Natural killer cell (primary cell): ENCODE measurements around the gene SNHG17. TPM values are rescaled to one million over a fixed set of nuclear protein-coding genes. Genes with fewer than 3 reads are reported as not detected.

ENCODE experiments used
- ATAC-seq, 3 donors: fragments of 150-1000 bp in 2 of 3; fragments of 200-7000 bp in 1 of 3; cut with Tn5 transposase; 1 replicate in 1 of 3; 2 replicates in 2 of 3; pipeline ENCODE4 v1.10.0; 2021; ENCODE audit warnings: mild to moderate bottlenecking in 2 of 3, moderate library complexity in 2 of 3
- DNase-seq, 2 donors: peaks; one replicate each; pipeline versions ENCODE4 v3.0.0 to v3.0.0-alpha.2; 2013 to 2021; ENCODE audit warnings: mixed read lengths in 1 of 2
- H3K27ac ChIP-seq: one replicate; pipeline ENCODE4 v1.5.1; 2013; ENCODE audit warnings: mild to moderate bottlenecking, low read length
- H3K27me3 ChIP-seq: one replicate; pipeline ENCODE4 v1.6.1; 2013; ENCODE audit warnings: low read length; ENCODE audit not compliant: control insufficient read depth, insufficient read depth
- H3K36me3 ChIP-seq: one replicate; pipeline ENCODE4 v1.6.1; 2013; ENCODE audit warnings: low read length; ENCODE audit not compliant: control insufficient read depth, insufficient read depth
- H3K4me1 ChIP-seq: one replicate; pipeline ENCODE4 v1.6.1; 2013; ENCODE audit warnings: low read length; ENCODE audit not compliant: control insufficient read depth, insufficient read depth
- H3K4me3 ChIP-seq: one replicate; pipeline ENCODE4 v1.5.1; 2013; ENCODE audit warnings: low read length
- H3K9me3 ChIP-seq: one replicate; pipeline ENCODE4 v1.6.1; 2013; ENCODE audit warnings: low read length; ENCODE audit not compliant: control insufficient read depth, insufficient read depth
- H3K27ac Mint-ChIP-seq, 2 donors: one replicate each; pipeline ENCODE4 v1.8.0; 2022; ENCODE audit warnings: mild to moderate bottlenecking in 2 of 2, mixed read lengths in 2 of 2, moderate library complexity in 1 of 2
- H3K27me3 Mint-ChIP-seq, 2 donors: one replicate each; pipeline ENCODE4 v1.8.0; 2022; ENCODE audit warnings: low read depth in 2 of 2, mixed read lengths in 2 of 2
- H3K36me3 Mint-ChIP-seq: one replicate; pipeline ENCODE4 v1.8.0; 2022; ENCODE audit warnings: mixed read lengths
- H3K4me1 Mint-ChIP-seq, 2 donors: one replicate each; pipeline ENCODE4 v1.8.0; 2022; ENCODE audit warnings: mixed read lengths in 2 of 2
- H3K4me3 Mint-ChIP-seq: one replicate; pipeline ENCODE4 v1.8.0; 2022; ENCODE audit warnings: mild to moderate bottlenecking, moderate library complexity, mixed read lengths
- H3K9me3 Mint-ChIP-seq, 2 donors: one replicate each; pipeline ENCODE4 v1.8.0; 2022; ENCODE audit warnings: mixed read lengths in 2 of 2
- CTCF ChIP-seq: fragments of 200-600 bp; IDR thresholded peaks from one replicate; pipeline ENCODE4 v1.8.0; 2022; ENCODE audit warnings: antibody characterized with exemption
- WGBS: methylation state at CpG from one replicate; pipeline ENCODE4 v1.1.7; 2013; ENCODE audit warnings: missing lambda C conversion rate; ENCODE audit not compliant: insufficient coverage; 5-methylcytosine and 5-hydroxymethylcytosine counted together
- intact Hi-C: fragments of 100-400 bp; cut with micrococcal nuclease; formaldehyde crosslinking; loops from one replicate; pipeline ENCODE4 v1.14.2; 2022
- total RNA-seq, 4 donors: library from RNA; stranded (reverse); fragments of 120-200 nt in 1 of 4; gene quantifications; one replicate each; pipeline versions ENCODE4 v1.2.3 to v1.2.4, GENCODE V29; 2013 to 2022

Gene SNHG17
- total RNA-seq, 3 donors from 2014 or later (not counting 1 experiment from before 2014, with no cell fraction given), result 53.5 to 64.0 (median 53.8) TPM

DNA sequence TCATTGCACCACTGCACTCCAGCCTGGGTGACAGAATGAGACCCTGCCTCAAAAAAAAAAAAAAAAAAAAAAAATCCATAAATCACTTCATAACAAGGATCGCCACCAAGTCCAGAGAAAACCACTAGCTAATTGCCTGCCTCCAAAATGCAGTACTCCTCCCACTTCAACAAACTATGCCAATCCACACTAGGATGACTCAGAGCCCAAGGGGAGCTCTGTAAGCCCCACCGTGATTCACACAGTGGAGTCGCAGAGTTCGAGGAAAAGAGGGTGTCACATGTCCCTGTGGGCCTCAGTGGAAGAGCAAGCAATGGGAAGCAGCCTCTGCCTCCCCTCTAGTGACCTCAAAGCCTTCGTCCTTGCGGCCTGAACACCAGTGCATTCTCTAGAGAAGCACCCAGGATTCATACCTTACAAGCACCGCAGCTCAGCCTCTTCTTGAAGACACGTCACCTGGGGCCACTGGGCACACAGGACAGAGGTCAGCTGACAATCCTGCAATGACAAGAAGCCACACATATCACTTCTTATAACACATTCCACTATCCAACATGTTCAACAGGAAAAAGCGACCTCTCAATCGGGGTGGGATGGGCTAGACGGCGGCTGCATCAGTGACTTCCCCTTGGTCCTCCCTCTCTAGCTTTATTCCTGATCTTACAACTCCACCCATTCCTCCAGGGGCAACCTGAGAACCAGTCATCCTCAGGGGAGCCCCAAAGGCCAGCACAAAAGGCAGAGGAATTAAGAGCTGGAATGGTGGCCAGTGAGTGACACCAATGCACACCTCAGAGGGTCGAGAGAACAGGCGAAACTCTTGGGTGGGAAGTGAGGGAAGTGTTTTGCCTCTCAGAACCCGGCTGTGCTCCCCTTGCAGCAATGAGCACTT lies 8.9 kb downstream of the SNHG17 start:
- H3K27me3 Mint-ChIP-seq, result no peaks in the 10 kb centered on the region
- H3K36me3 ChIP-seq, result peaks cover 75% of the 10 kb centered on the region
- no peaks in the 10 kb centered on the region for H3K27me3 ChIP-seq
- ATAC-seq (no peak), DNase-seq (no peak)
- no peaks in the 10 kb centered on the region for H3K9me3 Mint-ChIP-seq
- TF ChIP-seq CTCF, result no peak
- 90% methylated on average over 15 of the region's 15 CpGs for WGBS
- no peak overlapping the region for H3K27ac ChIP-seq
- no peaks in the 10 kb centered on the region for H3K4me1 ChIP-seq
- H3K9me3 ChIP-seq, result no peaks in the 10 kb centered on the region
- peaks cover 12 to 49% of the 10 kb centered on the region in 2 donors for H3K4me1 Mint-ChIP-seq
- H3K4me3 Mint-ChIP-seq, result no peak overlapping the region
- H3K36me3 Mint-ChIP-seq, result peaks cover 9% of the 10 kb centered on the region
- H3K27ac Mint-ChIP-seq, result no peak overlapping the region
- intact Hi-C loops, result no loop called here
- H3K4me3 ChIP-seq, result no peak overlapping the region

DNA sequence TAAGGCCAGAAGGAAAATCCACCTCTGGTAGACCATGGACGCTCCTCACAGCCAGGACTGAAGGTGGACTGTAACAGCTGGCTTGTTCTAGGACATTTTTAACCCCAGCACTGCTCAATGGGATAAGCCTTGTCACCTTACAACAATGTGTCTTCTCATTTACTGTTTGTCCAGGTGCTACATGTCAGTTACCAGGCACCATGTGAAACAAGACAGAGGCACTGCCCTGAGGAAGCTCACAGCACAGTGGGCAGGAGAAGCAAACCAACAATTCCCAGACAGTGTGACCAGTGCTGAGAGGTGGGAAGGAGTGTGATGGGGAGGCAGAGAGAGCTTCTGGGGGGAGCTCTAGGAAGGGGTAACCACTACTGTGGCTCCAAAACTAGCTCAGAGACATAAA lies 10.7 kb downstream of the SNHG17 start:
- WGBS, result 95% methylated on average over 1 of the region's 1 CpG

GRCh38 chr20:38423541-38423940 lies 11.6 kb downstream of the SNHG17 start:
- peaks cover 0 to 32% of the 10 kb centered on the region in 2 donors for H3K4me1 Mint-ChIP-seq
- no peak for TF ChIP-seq CTCF
- no peaks in the 10 kb centered on the region for H3K27me3 Mint-ChIP-seq
- peaks cover 9% of the 10 kb centered on the region for H3K36me3 Mint-ChIP-seq
- H3K36me3 ChIP-seq, result peaks cover 83% of the 10 kb centered on the region
- H3K4me1 ChIP-seq, result no peaks in the 10 kb centered on the region
- intact Hi-C loops, result no loop called here
- no peaks in the 10 kb centered on the region for H3K27me3 ChIP-seq
- H3K4me3 Mint-ChIP-seq, result no peak overlapping the region
- WGBS, result 86% methylated on average over 4 of the region's 4 CpGs
- H3K4me3 ChIP-seq, result no peak overlapping the region
- DNase-seq (no peak), ATAC-seq (no peak)
- no peaks in the 10 kb centered on the region for H3K9me3 Mint-ChIP-seq
- no peaks in the 10 kb centered on the region for H3K9me3 ChIP-seq
- H3K27ac ChIP-seq, result no peak overlapping the region
- H3K27ac Mint-ChIP-seq, result peak overlapping the region in 1 of 2 donors; percentile 63

More for the DNA sequence above, 10.7 kb downstream of the SNHG17 start:
- no peaks in the 10 kb centered on the region for H3K27me3 Mint-ChIP-seq
- no peak for TF ChIP-seq CTCF
- no peaks in the 10 kb centered on the region for H3K4me1 ChIP-seq
- H3K27ac Mint-ChIP-seq, result peak overlapping the region in 1 of 2 donors; percentile 66
- peaks cover 6 to 39% of the 10 kb centered on the region in 2 donors for H3K4me1 Mint-ChIP-seq
- H3K4me3 ChIP-seq, result no peak overlapping the region
- H3K36me3 ChIP-seq, result peaks cover 89% of the 10 kb centered on the region
- H3K9me3 ChIP-seq, result no peaks in the 10 kb centered on the region
- DNase-seq, result no peak
- no peaks in the 10 kb centered on the region for H3K9me3 Mint-ChIP-seq
- H3K36me3 Mint-ChIP-seq, result peaks cover 9% of the 10 kb centered on the region
- H3K27ac ChIP-seq, result no peak overlapping the region
- H3K27me3 ChIP-seq, result no peaks in the 10 kb centered on the region
- no peak for ATAC-seq
- H3K4me3 Mint-ChIP-seq, result no peak overlapping the region
- intact Hi-C loops, result no loop called here
